ENCODE results near the gene SEMA3F.

The SEMA3F gene

DNA sequence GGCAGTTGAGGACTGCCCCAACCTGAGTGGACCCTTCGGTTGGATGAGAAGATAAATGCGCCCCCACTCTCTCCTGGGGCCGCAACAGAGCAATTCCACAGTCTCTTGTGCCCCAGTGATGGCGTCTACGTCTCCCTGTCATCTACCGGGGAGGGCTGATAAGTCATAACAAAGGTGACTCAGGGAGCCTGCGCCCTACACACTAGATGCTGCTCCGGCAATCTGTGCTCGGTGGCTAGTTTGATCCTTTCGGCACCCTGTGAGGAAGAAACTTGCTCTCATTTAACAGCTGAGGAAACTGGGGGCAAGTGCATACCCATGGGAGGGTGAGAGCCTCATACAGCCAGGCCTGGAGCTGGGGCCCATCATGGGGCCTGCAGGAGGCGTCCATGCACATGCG lies 14.1 kb upstream of the SEMA3F start:
- Mint-ChIP-seq H3K4me3 (no peak overlapping the region), H3K9me3 (no peaks in the 10 kb centered on the region), H3K4me1 (peaks cover 16% of the 10 kb centered on the region), H3K27me3 (peaks cover 11% of the 10 kb centered on the region), H3K27ac (no peak overlapping the region)
- ATAC-seq (no peak), DNase-seq (no peak)

DNA sequence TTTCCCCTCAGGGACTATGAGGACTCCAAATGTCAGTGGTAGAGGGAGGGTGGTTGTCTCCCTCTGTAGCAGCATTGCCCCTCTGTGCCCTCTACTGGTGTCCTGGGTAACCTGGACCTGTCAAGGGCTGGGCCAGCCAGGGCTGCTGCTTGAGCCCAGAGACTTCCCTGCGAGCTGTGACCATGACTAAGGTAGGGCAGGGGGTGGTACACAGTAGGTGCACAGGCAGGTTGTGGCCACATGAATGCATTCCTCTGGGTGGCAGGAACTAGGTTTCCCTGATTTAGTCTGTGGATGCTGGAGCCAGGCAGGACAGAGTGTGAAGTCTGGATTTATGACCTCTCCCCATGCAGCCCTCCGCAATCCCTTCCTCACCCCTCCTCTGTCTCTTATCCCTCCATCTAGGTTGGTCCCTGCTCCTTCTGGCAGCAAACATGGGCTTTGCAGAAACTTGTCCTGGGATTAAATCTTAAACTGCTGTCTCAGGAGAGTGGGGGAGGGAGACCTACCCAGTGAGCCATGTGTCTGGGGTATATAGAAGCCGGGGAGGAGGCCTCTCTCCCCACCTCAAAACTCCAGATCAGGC lies 8.7 kb upstream of the SEMA3F start:
- Mint-ChIP-seq H3K27me3 (no peaks in the 10 kb centered on the region), H3K4me1 (no peaks in the 10 kb centered on the region), H3K27ac (no peak overlapping the region), H3K9me3 (no peaks in the 10 kb centered on the region), H3K4me3 (no peak overlapping the region)
- DNase-seq = no peak
- ATAC-seq = no peak

DNA sequence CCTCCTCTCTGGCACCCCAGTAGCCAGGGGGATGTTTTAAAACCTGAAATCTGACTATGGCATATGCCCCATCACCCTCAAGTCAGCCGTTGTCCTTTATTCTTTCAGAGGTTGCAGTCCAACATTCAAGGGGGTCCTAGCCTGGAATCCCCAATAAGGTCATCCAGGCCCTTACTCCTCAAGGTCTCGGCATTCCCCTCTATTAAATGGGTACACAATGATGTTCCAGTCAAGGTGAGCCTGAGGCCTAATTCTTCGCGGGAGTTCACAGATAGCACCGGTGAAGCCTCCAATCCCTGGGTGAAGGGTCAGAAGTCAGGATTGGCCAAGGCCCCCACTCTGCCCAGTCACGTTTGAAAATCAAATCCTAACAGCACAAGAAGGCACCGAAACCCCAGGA lies 8.1 kb upstream of the SEMA3F start:
- Mint-ChIP-seq H3K4me3 (no peak overlapping the region), H3K9me3 (no peaks in the 10 kb centered on the region), H3K4me1 (no peaks in the 10 kb centered on the region), H3K27ac (no peak overlapping the region), H3K27me3 (no peaks in the 10 kb centered on the region)
- ATAC-seq (no peak), DNase-seq (no peak)

DNA sequence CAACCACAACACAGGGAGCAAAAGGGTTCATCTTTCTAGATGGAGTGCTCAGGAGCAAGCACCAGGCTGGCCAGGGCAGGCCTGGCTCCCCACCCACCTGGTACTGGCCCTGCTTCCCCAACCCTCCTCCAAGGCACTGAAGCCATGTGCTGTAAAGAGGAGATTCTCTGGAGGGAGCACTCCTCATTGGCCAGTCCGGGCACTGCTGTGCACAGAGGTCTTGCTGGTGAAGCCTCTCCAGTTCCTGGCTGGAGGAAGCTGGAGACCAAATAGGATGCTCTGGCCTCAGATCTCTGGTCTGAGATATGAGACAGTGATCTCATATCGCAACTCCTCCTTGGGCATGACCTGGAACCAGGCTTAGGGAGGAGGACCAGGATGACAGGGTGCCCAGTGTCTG lies 7.7 kb upstream of the SEMA3F start:
- ATAC-seq = no peak
- no peak for DNase-seq
- H3K27ac Mint-ChIP-seq = no peak overlapping the region
- no peaks in the 10 kb centered on the region for H3K27me3 Mint-ChIP-seq
- no peaks in the 10 kb centered on the region for H3K4me1 Mint-ChIP-seq
- no peaks in the 10 kb centered on the region for H3K9me3 Mint-ChIP-seq
- H3K4me3 Mint-ChIP-seq = no peak overlapping the region

DNA sequence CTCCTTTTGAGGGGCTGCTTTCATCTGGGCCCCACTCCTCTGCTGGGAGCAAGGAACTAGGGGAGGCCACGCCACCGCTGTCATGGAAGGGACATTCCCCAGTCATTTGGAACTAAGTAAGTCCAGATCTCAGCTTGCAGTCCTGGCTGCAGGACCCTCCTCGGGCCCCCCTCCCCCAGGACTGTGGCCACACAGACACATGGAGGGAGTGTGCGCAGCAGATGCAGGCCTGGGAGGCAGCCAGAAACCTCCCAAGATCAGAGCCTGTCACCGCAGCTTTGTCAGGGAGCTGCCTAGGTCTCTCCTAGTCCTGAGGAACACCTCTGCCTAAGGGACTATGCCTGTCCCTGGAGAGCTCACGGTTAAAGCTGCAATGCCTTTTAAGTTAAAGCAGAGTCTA lies 7.3 kb upstream of the SEMA3F start:
- H3K27me3 Mint-ChIP-seq = peaks cover under 1% of the 10 kb centered on the region
- no peak overlapping the region for H3K4me3 Mint-ChIP-seq
- DNase-seq = no peak
- no peaks in the 10 kb centered on the region for H3K9me3 Mint-ChIP-seq
- no peak overlapping the region for H3K27ac Mint-ChIP-seq
- no peak for ATAC-seq
- H3K4me1 Mint-ChIP-seq = no peaks in the 10 kb centered on the region

DNA sequence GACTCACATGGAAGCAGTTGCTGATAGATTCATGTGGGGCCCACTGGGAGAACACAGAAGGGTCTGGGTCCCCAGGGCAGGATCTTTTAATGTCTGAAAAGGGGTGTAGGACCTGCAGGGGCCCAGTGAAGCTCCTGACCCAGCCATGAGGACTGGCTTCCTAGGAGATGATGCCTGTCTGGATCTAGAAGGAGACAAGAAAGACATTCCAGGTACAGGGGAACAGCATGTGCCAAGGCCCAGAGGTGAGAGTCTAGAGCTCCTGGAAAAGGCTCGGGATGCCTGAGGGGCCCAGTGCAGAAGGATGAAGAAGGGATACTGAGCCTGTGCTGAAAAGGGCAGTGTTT lies 4.7 kb upstream of the SEMA3F start:
- Mint-ChIP-seq H3K27me3 (peaks cover 18% of the 10 kb centered on the region), H3K4me3 (no peak overlapping the region), H3K27ac (peak overlapping the region in 1 of 2 donors; percentile 4), H3K4me1 (peaks cover 7% of the 10 kb centered on the region), H3K9me3 (no peaks in the 10 kb centered on the region)
- ATAC-seq (no peak), DNase-seq (no peak)

DNA sequence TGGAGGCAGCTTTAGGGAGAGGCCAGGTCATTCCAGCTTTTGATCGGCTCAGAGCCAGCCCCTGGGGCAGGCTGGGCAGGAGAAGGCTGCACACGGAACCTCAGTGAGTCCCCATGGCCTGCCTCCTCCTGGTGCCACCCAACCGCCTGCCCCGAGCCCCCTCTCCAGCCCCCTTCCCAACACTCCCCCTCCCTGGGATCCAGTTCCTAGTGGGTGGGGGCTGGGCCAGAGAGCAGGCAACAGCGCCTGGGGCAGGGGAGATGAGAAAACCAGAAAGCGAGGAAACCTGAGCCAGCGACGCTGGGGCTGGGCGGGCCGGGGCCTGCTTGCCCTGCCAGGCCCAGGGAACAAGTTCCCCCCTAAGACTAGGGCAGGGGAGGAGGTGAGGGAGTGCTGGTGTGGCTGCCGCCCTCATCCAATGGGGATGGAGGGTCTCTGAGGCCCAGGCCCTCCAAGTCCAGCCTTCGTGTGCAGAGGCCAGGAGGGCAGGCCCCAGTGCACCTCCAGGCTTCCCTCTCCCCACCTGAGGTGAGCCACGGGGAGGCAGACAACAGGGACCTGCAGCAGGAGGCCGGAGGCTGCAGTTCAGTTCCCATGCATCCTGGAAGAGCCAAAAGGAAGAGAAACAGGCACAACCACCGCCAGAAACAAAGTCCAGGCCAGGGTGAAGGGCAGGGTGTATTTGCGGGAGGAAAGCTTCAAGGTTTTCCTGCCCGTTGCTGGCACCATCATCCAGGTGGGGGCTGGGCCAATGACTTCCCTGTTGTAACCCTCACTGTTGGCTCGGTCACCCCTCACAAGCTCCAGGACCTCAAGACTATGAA lies 4.0 kb upstream of the SEMA3F start:
- H3K27ac Mint-ChIP-seq = no peak overlapping the region
- DNase-seq = no peak
- ATAC-seq = no peak
- H3K4me3 Mint-ChIP-seq = no peak overlapping the region
- H3K9me3 Mint-ChIP-seq = no peaks in the 10 kb centered on the region
- H3K27me3 Mint-ChIP-seq = peaks cover 25% of the 10 kb centered on the region
- peaks cover 13% of the 10 kb centered on the region for H3K4me1 Mint-ChIP-seq

DNA sequence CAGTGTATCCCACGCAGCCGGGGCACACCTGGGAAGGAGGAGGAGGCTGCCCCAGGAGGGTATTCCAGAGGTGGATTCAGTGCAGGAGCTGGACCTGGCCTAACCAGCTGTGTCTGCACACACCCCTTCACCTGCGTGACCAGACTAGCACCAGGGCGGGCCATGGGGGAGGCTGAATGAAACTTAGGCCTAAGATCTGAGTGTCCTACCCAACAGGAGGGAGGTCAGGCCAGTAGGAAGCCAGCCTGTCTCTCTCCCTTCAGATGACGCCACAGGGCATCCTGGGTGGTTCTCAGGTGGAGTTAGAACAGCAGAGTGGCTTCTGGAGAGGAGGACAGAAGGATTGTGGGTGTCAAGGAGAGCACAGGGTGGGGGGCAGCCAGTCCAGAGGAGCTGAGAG lies 3.4 kb upstream of the SEMA3F start:
- peaks cover 13% of the 10 kb centered on the region for H3K4me1 Mint-ChIP-seq
- no peak overlapping the region for H3K27ac Mint-ChIP-seq
- ATAC-seq (no peak), DNase-seq (no peak)
- no peak overlapping the region for H3K4me3 Mint-ChIP-seq
- H3K9me3 Mint-ChIP-seq = no peaks in the 10 kb centered on the region
- H3K27me3 Mint-ChIP-seq = peaks cover 32% of the 10 kb centered on the region

DNA sequence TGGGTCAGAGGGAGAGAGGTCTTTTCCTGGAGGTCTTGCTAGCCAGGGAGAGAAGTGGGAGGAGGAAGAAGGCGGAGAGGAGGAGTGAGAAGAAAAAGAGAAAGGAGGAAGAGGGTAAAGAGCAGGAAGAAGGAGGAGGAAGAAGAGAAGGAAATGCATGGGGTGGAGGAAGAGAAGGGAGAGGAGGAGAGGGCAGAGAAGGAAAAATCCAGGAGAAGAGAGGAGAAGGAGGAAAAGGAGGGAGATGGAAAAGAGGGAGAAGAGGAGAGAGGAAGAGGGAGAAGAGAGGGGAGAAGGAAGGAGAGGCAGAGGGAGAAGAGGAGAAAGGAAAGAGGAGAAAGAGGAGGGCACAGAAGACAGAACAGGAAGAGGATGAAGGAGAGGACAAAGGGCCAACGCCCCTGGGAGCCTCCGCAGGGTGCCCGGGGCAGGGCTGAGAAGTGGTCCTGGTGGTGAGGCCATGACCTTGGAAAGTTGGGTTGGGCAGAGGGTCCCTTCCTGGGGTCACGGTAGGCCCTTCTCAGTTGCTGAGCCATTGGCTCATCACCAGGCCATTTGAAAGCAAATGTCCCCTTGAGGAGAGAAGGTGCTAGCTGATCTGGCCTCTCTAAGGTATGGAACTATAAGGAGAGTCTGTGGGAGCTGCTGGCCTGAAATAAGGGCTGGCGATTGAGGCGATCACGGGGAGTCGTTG lies 1.2 kb upstream of the SEMA3F start:
- no peak overlapping the region for H3K27ac Mint-ChIP-seq

DNA sequence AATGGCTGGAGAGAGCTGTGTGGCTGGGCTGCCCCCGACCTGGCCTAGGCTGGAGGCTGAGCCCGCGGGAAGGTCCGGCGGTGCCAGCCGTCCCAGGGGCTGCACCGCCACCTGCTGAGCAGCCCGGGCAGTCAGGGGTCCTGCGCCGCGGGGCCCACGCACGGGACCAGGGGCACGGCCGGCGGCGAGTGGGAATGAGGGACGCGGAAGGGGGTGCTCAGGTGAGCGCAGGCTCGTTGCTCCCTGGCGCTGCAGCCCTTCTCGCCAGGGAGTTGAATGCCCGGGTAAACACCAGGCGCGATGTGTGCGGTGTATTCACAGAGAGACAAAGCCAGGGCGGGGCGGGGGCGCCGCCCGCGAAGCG lies 666 bp upstream of the SEMA3F start:
- peak; percentile 50 for ATAC-seq
- no peaks in the 10 kb centered on the region for H3K9me3 Mint-ChIP-seq
- peak overlapping the region; percentile 69 to 76 for H3K4me3 Mint-ChIP-seq
- peaks cover 20% of the 10 kb centered on the region for H3K4me1 Mint-ChIP-seq
- no peak overlapping the region for H3K27ac Mint-ChIP-seq
- peaks cover 50% of the 10 kb centered on the region for H3K27me3 Mint-ChIP-seq
- DNase-seq = peak in 1 of 2 donors; percentile 25

More for the DNA sequence above, 1.2 kb upstream of the SEMA3F start:
- peaks cover 20% of the 10 kb centered on the region for H3K4me1 Mint-ChIP-seq
- H3K27me3 Mint-ChIP-seq = peaks cover 50% of the 10 kb centered on the region
- H3K4me3 Mint-ChIP-seq = peak overlapping the region; percentile 69 to 76
- peak; percentile 1 for ATAC-seq
- H3K9me3 Mint-ChIP-seq = no peaks in the 10 kb centered on the region
- DNase-seq = no peak

DNA sequence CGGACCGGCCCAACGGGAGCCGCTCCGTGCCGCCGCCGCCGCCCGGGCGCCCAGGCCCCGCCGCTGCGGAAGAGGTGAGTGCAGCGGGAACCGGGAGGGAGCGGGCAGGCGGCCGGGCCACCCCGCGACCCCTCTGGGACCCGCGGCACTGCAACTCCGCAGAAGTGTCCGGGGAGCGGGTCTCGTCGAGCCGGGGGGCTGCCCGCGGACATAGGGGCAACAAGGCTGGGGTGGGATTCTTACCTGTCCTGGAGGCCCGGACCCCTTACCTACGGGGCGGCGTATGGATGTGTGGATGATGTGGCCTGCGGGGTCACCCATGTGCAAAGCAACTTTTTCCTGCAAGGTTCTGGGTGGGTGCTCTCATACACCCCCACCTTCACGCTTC lies 361 bp downstream of the SEMA3F start:
- H3K27ac Mint-ChIP-seq = no peak overlapping the region
- DNase-seq = peak in 1 of 2 donors; percentile 10
- ATAC-seq = no peak
- peak overlapping the region; percentile 63 to 72 for H3K4me3 Mint-ChIP-seq
- peaks cover 50% of the 10 kb centered on the region for H3K27me3 Mint-ChIP-seq
- no peaks in the 10 kb centered on the region for H3K9me3 Mint-ChIP-seq
- H3K4me1 Mint-ChIP-seq = peaks cover 20% of the 10 kb centered on the region

DNA sequence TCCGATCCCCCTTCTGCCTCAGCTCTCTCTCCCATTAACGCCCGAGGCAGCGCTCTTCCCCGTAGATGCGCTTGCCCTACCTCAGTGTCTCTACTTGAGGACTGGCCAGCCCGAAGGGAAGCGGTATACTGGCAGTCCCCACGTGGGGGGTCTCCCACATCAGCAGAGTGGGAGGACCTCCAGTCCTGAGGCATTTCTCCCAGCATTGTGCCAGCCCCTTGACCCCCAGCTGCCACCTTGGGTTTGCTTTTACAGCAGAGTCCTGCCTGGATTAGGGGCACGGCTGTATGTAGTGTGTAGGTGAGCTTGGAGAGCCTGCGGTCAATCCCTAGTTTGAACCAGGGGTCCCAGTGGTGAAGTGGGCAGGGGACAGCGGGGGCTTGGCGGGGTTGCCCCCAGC lies 767 bp downstream of the SEMA3F start:
- H3K4me3 Mint-ChIP-seq = peak overlapping the region; percentile 63 to 72
- H3K27me3 Mint-ChIP-seq = peaks cover 50% of the 10 kb centered on the region

DNA sequence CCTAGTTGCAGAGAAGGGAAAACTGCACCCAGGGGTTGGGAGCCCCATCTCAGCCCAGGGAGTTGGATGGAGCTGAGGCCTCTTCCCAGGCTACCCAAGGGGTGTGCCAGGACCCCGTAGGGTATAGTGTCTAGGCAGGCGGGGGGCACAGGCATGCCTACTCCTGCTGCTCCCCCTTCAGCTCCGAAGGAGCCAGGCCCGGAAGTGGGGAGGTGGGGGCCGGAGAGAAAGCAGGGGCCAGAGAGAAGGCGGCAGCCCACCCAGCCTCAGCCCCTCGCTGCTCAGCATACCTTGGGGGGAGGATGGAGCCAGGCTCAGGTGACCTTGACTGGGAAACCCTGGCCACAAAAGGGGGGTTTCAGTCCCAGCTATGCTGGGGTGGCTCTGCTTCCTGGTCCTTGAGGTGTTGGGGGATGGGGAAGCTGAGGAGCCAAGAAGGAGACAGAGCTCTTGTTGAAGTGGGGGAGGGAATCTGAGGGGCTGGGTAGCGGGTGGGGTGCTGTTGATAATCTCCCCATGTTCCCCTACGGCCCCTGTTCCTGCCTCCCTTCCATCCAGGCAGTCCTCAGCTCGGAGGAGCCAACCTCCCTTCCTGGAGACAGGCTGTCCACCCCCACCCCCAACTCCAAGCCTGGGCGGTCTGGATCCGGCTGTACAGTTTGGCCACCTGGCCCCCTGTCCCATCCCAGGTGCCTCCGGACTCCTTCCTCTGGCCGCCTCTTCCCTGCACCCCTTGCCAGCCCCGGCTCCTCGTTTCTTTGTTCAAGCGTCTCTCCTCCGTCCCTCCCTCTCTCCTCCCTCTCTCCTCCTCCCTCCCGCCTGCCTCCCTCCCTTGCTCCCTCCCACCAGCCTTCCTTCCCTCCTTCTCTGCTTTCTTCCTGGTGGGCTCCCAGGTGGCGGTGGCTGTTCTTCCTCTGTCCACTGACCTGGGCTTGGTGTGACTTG lies 1.7 kb downstream of the SEMA3F start:
- DNase-seq = no peak
- no peak overlapping the region for H3K4me3 Mint-ChIP-seq
- peaks cover 20% of the 10 kb centered on the region for H3K4me1 Mint-ChIP-seq
- H3K27me3 Mint-ChIP-seq = peaks cover 50% of the 10 kb centered on the region
- no peaks in the 10 kb centered on the region for H3K9me3 Mint-ChIP-seq
- ATAC-seq = no peak
- H3K27ac Mint-ChIP-seq = no peak overlapping the region

More for the DNA sequence above, 767 bp downstream of the SEMA3F start:
- Mint-ChIP-seq H3K4me1 (peaks cover 20% of the 10 kb centered on the region), H3K27ac (no peak overlapping the region), H3K9me3 (no peaks in the 10 kb centered on the region)
- DNase-seq = no peak
- ATAC-seq = no peak

DNA sequence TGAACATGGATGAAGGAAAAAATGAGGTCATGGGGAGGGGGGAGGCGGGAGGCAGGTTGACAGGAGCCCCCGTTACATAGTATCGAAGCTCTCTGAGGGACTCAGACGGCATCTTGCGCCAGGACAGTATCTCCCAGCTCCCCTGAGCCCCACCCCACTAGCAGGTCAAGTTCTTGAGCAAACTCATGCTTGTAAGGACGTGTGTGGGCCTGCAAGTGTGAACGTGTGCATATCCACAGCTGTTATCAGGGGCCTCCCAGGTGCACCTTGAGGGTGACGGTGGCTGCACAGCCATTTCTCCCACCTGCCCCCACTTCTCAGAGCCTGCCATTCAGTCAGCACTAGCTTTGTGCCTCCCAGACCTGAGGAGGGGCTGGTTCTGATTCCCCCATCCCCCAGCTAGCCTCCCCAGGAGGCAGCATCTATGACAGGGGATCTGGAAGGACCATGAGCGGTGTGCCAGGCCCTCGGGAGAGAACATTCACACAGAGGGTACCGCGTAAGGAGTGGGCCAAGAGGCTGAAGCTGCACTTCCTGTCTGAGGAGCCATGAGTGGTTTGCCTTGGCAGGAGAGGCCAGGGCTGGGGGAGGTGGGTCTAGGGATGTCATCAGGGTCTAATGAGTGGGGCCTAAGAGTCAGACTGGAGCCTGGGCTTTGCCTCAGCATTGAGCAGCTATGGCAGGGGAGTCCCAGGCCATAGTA lies 2.9 kb downstream of the SEMA3F start:
- no peak overlapping the region for H3K4me3 Mint-ChIP-seq

More for the DNA sequence above, 2.9 kb downstream of the SEMA3F start:
- Mint-ChIP-seq H3K4me1 (peaks cover 20% of the 10 kb centered on the region), H3K27me3 (peaks cover 47% of the 10 kb centered on the region), H3K27ac (no peak overlapping the region), H3K9me3 (no peaks in the 10 kb centered on the region)
- no peak for ATAC-seq
- DNase-seq = no peak
